A172 (cell line): Measurements from ENCODE around the gene ZNF772. TPM values are rescaled to one million over a fixed set of nuclear protein-coding genes. Genes with fewer than 3 reads are reported as not detected.
"Not testable (repeated sequence)": the region's sequence is repeated elsewhere in the genome, so short reads cannot be mapped to it uniquely, and the experiment has no call there.

Experiments used
- DNase-seq: peaks from one replicate; pipeline ENCODE4 v3.0.0-alpha.2; 2015; ENCODE audit warnings: low spot score
- total RNA-seq: library from RNA; depleted of rRNA; stranded (reverse); fragments of >200 nt; shearing (Covaris generic); gene quantifications from 2 replicates; pipeline ENCODE4 v1.2.3, GENCODE V29; 2014; rRNA removed

Gene ZNF772
- 7.4 and 9.0 TPM in 2 replicates for total RNA-seq

GRCh38 chr19:57477191-57478008, at the start of gene ZNF772:
TSS of gene ZNF772 (minus strand) at chr19:57477566. CDS start at chr19:57477309, 257 bp downstream.
- peak; percentile 95 for DNase-seq

GRCh38 chr19:57518021-57518420, 40.7 kb upstream of the ZNF772 start:
- not testable (repeated sequence) for DNase-seq

GRCh38 chr19:57515255-57515654, 37.9 kb upstream of the ZNF772 start:
- DNase-seq: no peak

- DNase-seq: no peak
Observed at GRCh38 chr19:57512845-57513244, 35.5 kb upstream of the ZNF772 start.

GRCh38 chr19:57511484-57511883, 34.1 kb upstream of the ZNF772 start:
- no peak for DNase-seq

- DNase-seq: no peak
Observed at GRCh38 chr19:57506163-57506562, 28.8 kb upstream of the ZNF772 start.

GRCh38 chr19:57500400-57500799, 23.0 kb upstream of the ZNF772 start:
- not testable (repeated sequence) for DNase-seq

GRCh38 chr19:57499680-57500395, 22.5 kb upstream of the ZNF772 start, which contains the start of gene ZNF773:
TSS of gene ZNF773 (plus strand) at chr19:57499938. CDS start at chr19:57500081, 143 bp downstream.
- DNase-seq: peak; percentile 97

- DNase-seq: not testable (repeated sequence)
Observed at GRCh38 chr19:57499332-57499679, 21.9 kb upstream of the ZNF772 start.

GRCh38 chr19:57488299-57488644, 10.9 kb upstream of the ZNF772 start:
- DNase-seq: not testable (repeated sequence)

GRCh38 chr19:57487477-57488298, 10.3 kb upstream of the ZNF772 start, which contains the start of gene ZNF419:
TSS of gene ZNF419 (plus strand) at chr19:57487750. CDS start at chr19:57487951, 201 bp downstream.
- DNase-seq: peak; percentile 87

GRCh38 chr19:57473646-57474045, 3.7 kb downstream of the ZNF772 start:
- DNase-seq: no peak

GRCh38 chr19:57466489-57466888, 10.9 kb downstream of the ZNF772 start:
- no peak for DNase-seq

GRCh38 chr19:57465680-57466381, 11.5 kb downstream of the ZNF772 start:
- DNase-seq: peak; percentile 65

- DNase-seq: no peak
Observed at GRCh38 chr19:57452307-57452706, 25.1 kb downstream of the ZNF772 start.

- no peak for DNase-seq
Observed at GRCh38 chr19:57443121-57443696, 34.2 kb downstream of the ZNF772 start.

GRCh38 chr19:57441979-57442752, 35.2 kb downstream of the ZNF772 start:
- DNase-seq: no peak

GRCh38 chr19:57438925-57439324, 38.4 kb downstream of the ZNF772 start:
- no peak for DNase-seq

GRCh38 chr19:57437931-57438330, 39.4 kb downstream of the ZNF772 start:
- no peak for DNase-seq

GRCh38 chr19:57436417-57436816, 40.9 kb downstream of the ZNF772 start:
- DNase-seq: no peak
